ENCODE data around the gene TFB1M.

Gene TFB1M

GRCh38 chr6:155248008-155249001, 66.0 kb downstream of the TFB1M start:
- no peak overlapping the region for H3K4me3 ChIP-seq (ENCODE audit: low read depth, low read length)
- TF ChIP-seq CTCF (IDR thresholded peaks at IDR 0.05; ENCODE audit: low read depth, low read length) (peak; percentile 52), MAX (IDR thresholded peaks at IDR 0.05; ENCODE audit: low read depth, low read length) (no peak), MYC (IDR thresholded peaks at IDR 0.05; ENCODE audit: low read depth, low read length) (no peak), POLR2A (IDR thresholded peaks at IDR 0.05; ENCODE audit: extremely low read depth, insufficient read length) (no peak)
- DNase-seq (ENCODE audit: low read depth): peak; percentile 43

- no peak for DNase-seq (ENCODE audit: low read depth)
- H3K4me3 ChIP-seq (ENCODE audit: low read depth, low read length): no peak overlapping the region
- TF ChIP-seq MAX (IDR thresholded peaks at IDR 0.05; ENCODE audit: low read depth, low read length) (no peak), MYC (IDR thresholded peaks at IDR 0.05; ENCODE audit: low read depth, low read length) (no peak), CTCF (IDR thresholded peaks at IDR 0.05; ENCODE audit: low read depth, low read length) (no peak), POLR2A (IDR thresholded peaks at IDR 0.05; ENCODE audit: extremely low read depth, insufficient read length) (no peak)
Measured at GRCh38 chr6:155247618-155248007, 66.7 kb downstream of the TFB1M start.

GRCh38 chr6:155246825-155247224, 67.5 kb downstream of the TFB1M start:
- no peak for DNase-seq (ENCODE audit: low read depth)
- no peak overlapping the region for H3K4me3 ChIP-seq (ENCODE audit: low read depth, low read length)
- no peak for TF ChIP-seq CTCF (IDR thresholded peaks at IDR 0.05; ENCODE audit: low read depth, low read length)
- TF ChIP-seq POLR2A (IDR thresholded peaks at IDR 0.05; ENCODE audit: extremely low read depth, insufficient read length): no peak
- TF ChIP-seq MAX (IDR thresholded peaks at IDR 0.05; ENCODE audit: low read depth, low read length): no peak

GRCh38 chr6:155245831-155246230, 68.5 kb downstream of the TFB1M start:
- TF ChIP-seq MAX (IDR thresholded peaks at IDR 0.05; ENCODE audit: low read depth, low read length) (no peak), POLR2A (IDR thresholded peaks at IDR 0.05; ENCODE audit: extremely low read depth, insufficient read length) (no peak), CTCF (IDR thresholded peaks at IDR 0.05; ENCODE audit: low read depth, low read length) (no peak), MYC (IDR thresholded peaks at IDR 0.05; ENCODE audit: low read depth, low read length) (no peak)
- DNase-seq (ENCODE audit: low read depth): no peak

GRCh38 chr6:155245193-155245592, 69.1 kb downstream of the TFB1M start:
- no peak overlapping the region for H3K4me3 ChIP-seq (ENCODE audit: low read depth, low read length)
- TF ChIP-seq MAX (IDR thresholded peaks at IDR 0.05; ENCODE audit: low read depth, low read length) (no peak), CTCF (IDR thresholded peaks at IDR 0.05; ENCODE audit: low read depth, low read length) (no peak), MYC (IDR thresholded peaks at IDR 0.05; ENCODE audit: low read depth, low read length) (no peak), POLR2A (IDR thresholded peaks at IDR 0.05; ENCODE audit: extremely low read depth, insufficient read length) (no peak)
- DNase-seq (ENCODE audit: low read depth): no peak

More at GRCh38 chr6:155245831-155246230, 68.5 kb downstream of the TFB1M start:
- no peak overlapping the region for H3K4me3 ChIP-seq (ENCODE audit: low read depth, low read length)
